Tibial nerve (tissue), 4 donors: ENCODE measurements around the gene AGL.

Source experiments
- CTCF ChIP-seq, 5 experiments: fragments of 200-600 bp in 3 of 5; fragments of 450-650 bp in 2 of 5; sonication (generic) in 3 of 5; IDR thresholded peaks; one replicate each; pipeline ENCODE4 v1.5.1; 2016 to 2019; ENCODE audit warnings: antibody characterized with exemption in 5 of 5, mild to moderate bottlenecking in 3 of 5, moderate library complexity in 2 of 5
- EP300 ChIP-seq, 2 donors: sonication (generic); formaldehyde crosslinking; IDR thresholded peaks; one replicate each; pipeline ENCODE4 v1.6.1; 2017; ENCODE audit warnings: antibody characterized with exemption in 2 of 2, mild to moderate bottlenecking in 1 of 2

GRCh38 chr1:99969729-99970621 lies 119.8 kb downstream of the AGL start, which contains the start of gene SLC35A3:
- TF ChIP-seq EP300 (IDR thresholded peaks at IDR 0.05) (peak in 1 of 2 donors; percentile 59), CTCF (IDR thresholded peaks at IDR 0.05) (no peak)
